ENCODE results near the gene CCDC92B.
"Not testable (repeated sequence)": the region's sequence is repeated elsewhere in the genome, so short reads cannot be mapped to it uniquely, and the experiment has no call there.

CCDC92B gene

DNA sequence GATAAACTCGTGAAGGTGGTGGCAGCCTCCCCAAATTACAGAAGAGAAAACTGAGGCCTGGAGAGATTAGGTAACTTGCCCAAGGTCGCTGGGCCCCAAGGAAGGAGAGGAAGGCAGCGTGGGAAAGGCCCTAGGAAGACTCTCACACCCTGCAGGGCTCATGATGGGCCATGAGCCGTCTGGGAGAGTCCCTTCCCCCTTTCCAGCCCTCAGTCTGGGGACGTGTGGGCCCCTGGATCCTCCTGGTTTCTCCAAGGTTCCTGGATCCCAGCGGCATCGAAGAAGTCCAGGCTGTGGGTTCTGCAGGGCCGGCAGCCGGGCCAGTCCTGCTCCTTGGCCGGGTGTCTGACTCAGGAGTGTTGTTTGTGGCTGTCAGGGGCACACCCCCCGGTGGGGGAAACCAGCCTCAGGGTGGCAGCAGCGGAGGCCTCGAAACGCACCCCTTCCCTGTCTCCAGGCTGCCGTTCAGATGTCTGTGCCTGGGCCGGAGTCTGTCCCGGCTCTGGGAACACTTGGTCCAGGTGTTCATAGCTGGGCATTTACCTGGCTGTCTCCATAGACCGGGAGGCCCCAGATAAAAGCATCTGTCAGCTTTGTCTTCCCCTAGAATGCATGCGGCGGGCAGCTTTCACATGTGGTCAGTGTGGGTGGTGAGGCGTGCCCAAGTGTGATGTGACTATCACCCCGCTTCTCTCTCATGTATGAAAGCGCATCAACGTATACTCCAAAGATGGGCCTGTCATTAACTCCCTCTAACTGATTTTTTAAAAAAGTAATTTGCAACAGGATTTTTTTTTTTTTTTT lies 43.1 kb upstream of the CCDC92B start:
- FAIRE-seq: no peak
- TF ChIP-seq TAF1 (IDR thresholded peaks at IDR 0.05; ENCODE audit: low read depth, low read length): no peak

DNA sequence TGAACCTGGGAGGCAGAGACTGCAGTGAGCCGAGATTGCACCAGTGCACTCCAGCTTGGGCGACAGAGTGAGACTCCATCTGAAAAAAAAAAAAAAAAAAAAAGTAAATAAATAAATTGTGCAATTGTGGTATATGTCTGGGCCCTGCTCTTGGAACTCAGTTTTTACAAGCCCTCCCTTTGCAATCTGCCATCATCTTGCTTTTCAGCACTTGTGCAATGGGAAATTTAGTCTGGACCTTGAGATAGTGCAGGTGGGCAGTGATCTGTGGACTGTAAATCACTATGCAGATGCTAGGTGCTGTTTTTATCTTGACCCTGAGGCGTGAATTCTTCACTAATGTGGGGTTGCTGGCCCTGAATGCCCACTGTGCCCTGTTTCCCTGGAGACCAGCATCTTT lies 40.2 kb upstream of the CCDC92B start:
- FAIRE-seq (no peak), DNase-seq (ENCODE audit: insufficient read length, low spot score) (no peak)
- TF ChIP-seq POLR2A (IDR thresholded peaks at IDR 0.05; ENCODE audit: low read depth, low read length) (no peak), POLR2AphosphoS5 (IDR thresholded peaks at IDR 0.05; ENCODE audit: low read depth, low read length) (no peak), POU2F2 (IDR thresholded peaks at IDR 0.05; ENCODE audit: low read depth, low read length) (no peak), PAX5 (IDR thresholded peaks at IDR 0.05; ENCODE audit: insufficient read depth, low read length, severe bottlenecking) (no peak), SPI1 (IDR thresholded peaks at IDR 0.05; ENCODE audit: low read depth, low read length) (no peak), TAF1 (IDR thresholded peaks at IDR 0.05; ENCODE audit: low read depth, low read length) (no peak)

More for the DNA sequence above, 43.1 kb upstream of the CCDC92B start:
- DNase-seq (ENCODE audit: insufficient read length, low spot score): no peak

DNA sequence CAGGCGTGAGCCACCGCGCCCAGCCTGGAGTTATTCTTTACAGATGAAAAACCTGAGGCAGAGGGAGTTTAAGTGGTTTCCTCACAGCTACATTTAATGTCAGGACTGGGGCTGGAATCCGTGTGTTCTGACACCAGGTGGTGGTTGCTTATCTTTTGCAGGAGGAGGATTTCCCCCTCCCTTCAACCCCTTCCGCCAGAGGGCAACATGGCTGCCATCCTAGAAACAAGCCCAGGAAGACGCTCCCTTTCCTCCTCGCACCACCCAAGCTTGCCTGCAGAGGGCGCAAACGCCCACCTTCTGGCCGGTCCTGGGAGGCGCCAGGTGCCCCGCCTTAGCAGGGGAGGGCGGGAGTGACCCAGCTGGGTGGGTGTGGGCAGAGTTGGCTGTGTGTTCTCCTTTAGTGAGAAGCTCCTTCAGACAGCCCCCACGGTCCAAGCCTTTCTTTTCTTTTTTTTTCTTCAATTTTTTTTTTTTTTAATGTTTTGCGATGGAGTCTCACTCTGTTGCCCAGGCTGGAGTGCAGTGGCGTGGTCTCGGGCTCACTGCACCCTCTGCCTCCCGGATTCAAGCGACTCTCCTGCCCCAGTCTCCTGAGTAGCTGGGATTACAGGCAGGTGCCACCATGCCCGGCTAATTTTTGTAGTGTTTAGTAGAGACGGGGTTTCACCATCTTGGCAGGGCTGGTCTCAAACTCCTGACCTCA lies 36.9 kb upstream of the CCDC92B start:
- peak; percentile 91 for DNase-seq (ENCODE audit: insufficient read length, low spot score)
- TF ChIP-seq TAF1 (IDR thresholded peaks at IDR 0.05; ENCODE audit: low read depth, low read length) (no peak), PAX5 (IDR thresholded peaks at IDR 0.05; ENCODE audit: insufficient read depth, low read length, severe bottlenecking) (no peak), POLR2A (IDR thresholded peaks at IDR 0.05; ENCODE audit: low read depth, low read length) (no peak), POU2F2 (IDR thresholded peaks at IDR 0.05; ENCODE audit: low read depth, low read length) (no peak), SPI1 (IDR thresholded peaks at IDR 0.05; ENCODE audit: low read depth, low read length) (no peak), POLR2AphosphoS5 (IDR thresholded peaks at IDR 0.05; ENCODE audit: low read depth, low read length) (no peak)
- peak; percentile 98 for FAIRE-seq

DNA sequence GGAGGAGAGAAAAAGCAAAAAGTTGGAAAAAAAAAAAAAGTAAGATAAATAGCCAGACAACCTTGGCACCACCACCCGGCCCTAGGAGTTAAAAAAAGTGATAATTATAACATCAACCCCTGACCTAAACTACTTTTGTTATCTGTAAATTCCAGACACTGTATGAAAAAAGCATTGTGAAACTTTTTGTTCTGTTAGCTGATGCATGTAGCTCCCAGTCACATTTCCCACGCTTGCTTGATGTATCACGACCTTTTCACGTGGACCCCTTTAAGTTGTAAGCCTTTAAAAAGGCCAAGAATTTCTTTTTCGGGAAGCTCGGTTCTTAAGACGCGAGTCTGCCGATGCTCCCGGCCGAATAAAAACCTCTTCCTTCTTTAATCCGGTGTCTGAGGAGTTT lies 35.9 kb upstream of the CCDC92B start:
- not testable (repeated sequence) for FAIRE-seq; DNase-seq (ENCODE audit: insufficient read length, low spot score)

DNA sequence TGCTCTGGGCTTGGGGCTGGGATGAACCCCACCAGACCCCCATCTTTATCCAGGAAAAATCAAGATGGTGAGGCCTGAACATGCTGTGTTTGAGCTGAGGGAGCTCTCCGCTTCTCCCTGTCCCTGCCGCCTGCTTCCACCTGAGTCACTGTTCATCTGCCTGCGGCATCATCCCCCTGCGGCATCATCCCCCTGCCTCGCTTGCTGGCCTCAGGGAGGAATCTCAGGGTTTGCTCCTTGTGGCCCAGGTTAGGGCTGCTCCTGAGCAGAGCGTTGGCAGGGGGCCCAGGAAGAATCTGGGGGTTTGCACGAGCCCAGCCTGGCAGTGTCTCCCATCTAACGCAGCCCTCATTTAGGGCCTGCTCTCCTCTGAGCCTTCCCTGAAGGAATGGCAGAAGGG lies 35.4 kb upstream of the CCDC92B start:
- DNase-seq (ENCODE audit: insufficient read length, low spot score) (no peak), FAIRE-seq (no peak)
- TF ChIP-seq POLR2A (IDR thresholded peaks at IDR 0.05; ENCODE audit: low read depth, low read length) (no peak), SPI1 (IDR thresholded peaks at IDR 0.05; ENCODE audit: low read depth, low read length) (no peak), TAF1 (IDR thresholded peaks at IDR 0.05; ENCODE audit: low read depth, low read length) (no peak), POLR2AphosphoS5 (IDR thresholded peaks at IDR 0.05; ENCODE audit: low read depth, low read length) (no peak), POU2F2 (IDR thresholded peaks at IDR 0.05; ENCODE audit: low read depth, low read length) (no peak), PAX5 (IDR thresholded peaks at IDR 0.05; ENCODE audit: insufficient read depth, low read length, severe bottlenecking) (no peak)

DNA sequence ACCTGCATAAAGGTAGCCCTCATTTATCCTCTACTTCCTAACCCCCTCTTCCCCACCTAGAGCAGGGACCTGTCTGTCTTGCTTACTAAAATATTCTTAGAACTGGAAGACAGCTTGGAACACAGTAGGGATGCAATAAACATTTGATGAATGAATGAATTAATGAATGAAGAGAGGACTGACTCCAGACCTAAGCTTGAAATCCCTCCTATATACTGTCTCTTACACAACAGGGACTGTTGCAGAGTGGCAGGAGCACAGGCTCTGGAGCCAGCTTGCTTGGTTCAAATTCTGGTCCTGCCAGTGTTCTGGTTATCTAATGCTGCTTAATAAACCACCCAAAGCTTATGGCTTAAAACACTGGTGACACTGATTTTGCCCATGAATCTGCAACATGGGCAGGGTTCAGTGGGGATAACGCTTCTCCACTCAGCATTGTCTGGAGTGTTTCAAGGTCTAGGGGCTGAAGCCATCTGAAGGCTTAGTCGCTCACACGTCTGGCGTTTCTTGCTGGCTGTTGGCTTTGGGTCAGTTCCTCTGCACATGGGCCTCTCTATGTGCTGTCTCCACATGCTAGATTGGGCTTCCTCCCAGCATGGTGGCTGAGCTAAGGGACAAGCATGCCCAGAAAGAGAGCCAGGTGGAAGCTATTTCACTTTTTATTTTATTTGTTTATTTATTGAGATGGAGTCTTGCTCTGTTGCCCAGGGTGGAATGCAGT lies 34.0 kb upstream of the CCDC92B start:
- TF ChIP-seq PAX5 (IDR thresholded peaks at IDR 0.05; ENCODE audit: insufficient read depth, low read length, severe bottlenecking): no peak
- no peak for DNase-seq (ENCODE audit: insufficient read length, low spot score)
- no peak for FAIRE-seq

DNA sequence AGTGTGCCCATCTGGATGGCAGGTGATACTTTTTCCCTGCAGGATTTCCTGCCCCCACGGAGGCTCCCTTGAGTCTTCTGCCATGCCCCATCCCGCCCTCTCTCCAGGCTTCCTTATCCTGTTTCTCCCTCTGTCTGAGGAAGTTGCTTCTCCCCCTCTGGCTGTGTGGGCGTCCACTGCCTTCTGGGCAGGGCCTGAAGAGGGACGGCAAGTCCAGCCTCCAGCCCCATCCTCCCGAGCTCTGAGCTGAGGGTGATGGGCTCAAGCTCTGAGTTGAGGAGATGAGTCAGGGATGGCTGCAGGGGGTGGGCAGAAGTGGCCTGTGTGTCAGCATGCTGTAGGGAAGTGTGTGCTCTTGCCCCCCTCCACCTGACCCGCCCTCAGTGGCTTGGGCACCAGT lies 32.6 kb upstream of the CCDC92B start:
- no peak for TF ChIP-seq SPI1 (IDR thresholded peaks at IDR 0.05; ENCODE audit: low read depth, low read length)
- no peak for TF ChIP-seq PAX5 (IDR thresholded peaks at IDR 0.05; ENCODE audit: insufficient read depth, low read length, severe bottlenecking)
- no peak for TF ChIP-seq TAF1 (IDR thresholded peaks at IDR 0.05; ENCODE audit: low read depth, low read length)
- TF ChIP-seq POU2F2 (IDR thresholded peaks at IDR 0.05; ENCODE audit: low read depth, low read length): no peak
- no peak for TF ChIP-seq POLR2A (IDR thresholded peaks at IDR 0.05; ENCODE audit: low read depth, low read length)
- FAIRE-seq (no peak), DNase-seq (ENCODE audit: insufficient read length, low spot score) (no peak)

DNA sequence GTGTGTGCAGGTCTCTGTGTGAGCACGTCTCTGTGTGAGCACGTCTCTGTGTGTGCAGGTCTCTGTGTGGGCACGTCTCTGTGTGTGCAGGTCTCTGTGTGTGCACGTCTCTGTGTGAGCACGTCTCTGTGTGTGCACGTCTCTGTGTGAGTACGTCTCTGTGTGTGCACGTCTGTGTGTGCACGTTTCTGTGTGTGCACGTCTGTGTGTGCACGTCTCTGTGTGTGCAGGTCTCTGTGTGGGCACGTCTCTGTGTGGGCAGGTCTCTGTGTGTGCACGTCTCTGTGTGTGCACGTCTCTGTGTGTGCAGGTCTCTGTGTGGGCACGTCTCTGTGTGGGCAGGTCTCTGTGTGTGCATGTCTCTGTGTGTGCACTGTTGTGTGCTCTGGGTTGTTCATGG lies 32.1 kb upstream of the CCDC92B start:
- FAIRE-seq; DNase-seq (ENCODE audit: insufficient read length, low spot score): not testable (repeated sequence)

DNA sequence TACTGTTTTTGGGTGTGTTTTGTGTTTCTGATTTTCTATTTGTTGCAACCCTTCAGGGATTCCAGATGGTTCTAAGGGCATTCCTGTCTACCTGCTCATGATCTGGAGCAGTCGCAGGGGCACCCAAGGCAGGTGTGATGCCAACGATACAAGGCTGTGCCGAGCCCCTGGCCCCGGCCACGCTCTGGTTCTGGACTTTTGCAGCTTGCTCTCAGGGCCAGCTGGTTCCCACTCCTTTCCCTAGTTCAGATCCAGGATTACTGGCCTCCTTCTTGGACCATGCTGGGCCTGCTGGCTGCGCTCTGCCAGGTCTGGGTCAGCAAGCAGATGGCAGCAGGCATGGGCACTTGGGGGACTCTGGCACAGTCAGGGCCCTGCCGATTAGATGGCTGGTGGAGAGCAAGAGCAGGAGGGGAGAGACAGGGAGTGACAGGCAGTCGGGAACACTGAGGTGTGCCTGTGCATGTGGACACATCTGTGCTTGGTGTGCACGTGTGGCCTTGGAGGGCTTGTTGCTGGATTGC lies 31.5 kb upstream of the CCDC92B start:
- FAIRE-seq: no peak

DNA sequence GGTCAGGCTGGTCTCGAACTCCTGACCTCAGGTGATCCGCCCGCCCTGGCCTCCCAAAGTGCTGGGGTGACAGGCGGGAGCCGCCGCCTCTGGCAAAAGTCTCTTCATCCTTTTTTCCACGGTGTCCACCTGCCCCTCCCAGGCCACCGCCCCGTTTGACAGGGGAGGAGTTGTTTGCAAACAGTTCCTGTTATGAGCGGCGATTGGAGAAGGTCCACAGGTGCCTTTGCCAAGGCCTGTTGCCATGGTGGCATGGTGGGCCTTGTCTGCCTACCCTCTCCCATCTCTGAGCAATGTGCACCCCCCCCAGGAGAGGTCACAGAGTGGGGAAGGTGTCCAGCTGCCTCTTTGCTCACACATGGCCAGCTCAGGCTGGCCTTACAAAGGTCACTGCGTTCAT lies 30.8 kb upstream of the CCDC92B start:
- no peak for DNase-seq (ENCODE audit: insufficient read length, low spot score)
- no peak for FAIRE-seq
- no peak for TF ChIP-seq POU2F2 (IDR thresholded peaks at IDR 0.05; ENCODE audit: low read depth, low read length)
- TF ChIP-seq POLR2A (IDR thresholded peaks at IDR 0.05; ENCODE audit: low read depth, low read length): no peak
- no peak for TF ChIP-seq POLR2AphosphoS5 (IDR thresholded peaks at IDR 0.05; ENCODE audit: low read depth, low read length)
- TF ChIP-seq TAF1 (IDR thresholded peaks at IDR 0.05; ENCODE audit: low read depth, low read length): no peak
- TF ChIP-seq PAX5 (IDR thresholded peaks at IDR 0.05; ENCODE audit: insufficient read depth, low read length, severe bottlenecking): no peak
- no peak for TF ChIP-seq SPI1 (IDR thresholded peaks at IDR 0.05; ENCODE audit: low read depth, low read length)

More for the DNA sequence above, 31.5 kb upstream of the CCDC92B start:
- TF ChIP-seq POLR2AphosphoS5 (IDR thresholded peaks at IDR 0.05; ENCODE audit: low read depth, low read length): no peak
- TF ChIP-seq TAF1 (IDR thresholded peaks at IDR 0.05; ENCODE audit: low read depth, low read length): no peak
- no peak for TF ChIP-seq POU2F2 (IDR thresholded peaks at IDR 0.05; ENCODE audit: low read depth, low read length)
- no peak for DNase-seq (ENCODE audit: insufficient read length, low spot score)
